Stimulated activated CD4-positive, alpha-beta T cell treated with anti-CD3 and anti-CD28 coated beads, Interleukin-1b, Interleukin-23, amount 100 ng/mL, for 24 hours (primary cell): Measurements from ENCODE around the gene FHL2.

Experiments
- DNase-seq, 4 experiments: peaks; one replicate each; pipeline ENCODE4 v3.0.0-alpha.2; 2020; ENCODE audit warnings: low read depth in 4 of 4, low spot score in 1 of 4

FHL2 gene

DNA sequence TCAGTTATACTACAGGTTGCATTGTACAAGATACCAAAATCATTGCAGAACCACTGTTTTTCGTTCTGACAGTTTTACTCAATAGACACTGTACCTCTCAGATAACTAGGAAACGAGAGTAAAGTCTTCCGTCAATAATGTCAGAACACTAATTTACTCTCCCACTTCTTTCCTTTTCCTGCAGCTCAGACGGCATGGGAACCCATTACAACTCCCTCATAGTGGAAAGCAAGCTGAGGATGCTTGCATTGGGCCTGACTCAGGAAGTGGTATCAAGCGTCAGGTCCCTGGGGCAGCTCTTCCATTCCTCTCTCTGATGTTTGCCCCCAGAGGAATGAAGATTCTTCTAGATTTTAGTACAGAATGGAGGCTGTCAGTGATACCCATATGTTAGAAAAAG is 23.9 kb upstream of the FHL2 start:
- no peak for DNase-seq

- no peak for DNase-seq
These were observed 22.2 kb upstream of the FHL2 start for GRCh38 chr2:105421053-105421452.

DNA sequence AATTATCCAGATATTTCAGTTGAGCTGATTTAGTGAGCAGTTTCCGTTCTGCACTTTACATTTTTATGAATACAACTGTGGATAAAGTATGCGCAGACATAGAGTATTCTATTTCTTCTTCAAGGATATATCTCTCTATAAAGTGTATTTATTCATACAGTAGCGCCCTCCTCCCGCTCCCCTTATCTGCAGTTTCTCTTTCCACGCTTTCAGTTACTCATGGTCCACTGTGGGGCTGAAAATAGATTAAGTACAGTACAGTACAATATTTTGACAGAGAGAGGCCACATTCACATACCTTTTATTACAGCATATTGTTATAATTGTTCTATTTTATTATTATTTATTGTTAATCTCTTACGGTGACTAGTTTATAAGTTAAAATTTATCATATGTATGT is 19.7 kb upstream of the FHL2 start:
- no peak for DNase-seq

DNA sequence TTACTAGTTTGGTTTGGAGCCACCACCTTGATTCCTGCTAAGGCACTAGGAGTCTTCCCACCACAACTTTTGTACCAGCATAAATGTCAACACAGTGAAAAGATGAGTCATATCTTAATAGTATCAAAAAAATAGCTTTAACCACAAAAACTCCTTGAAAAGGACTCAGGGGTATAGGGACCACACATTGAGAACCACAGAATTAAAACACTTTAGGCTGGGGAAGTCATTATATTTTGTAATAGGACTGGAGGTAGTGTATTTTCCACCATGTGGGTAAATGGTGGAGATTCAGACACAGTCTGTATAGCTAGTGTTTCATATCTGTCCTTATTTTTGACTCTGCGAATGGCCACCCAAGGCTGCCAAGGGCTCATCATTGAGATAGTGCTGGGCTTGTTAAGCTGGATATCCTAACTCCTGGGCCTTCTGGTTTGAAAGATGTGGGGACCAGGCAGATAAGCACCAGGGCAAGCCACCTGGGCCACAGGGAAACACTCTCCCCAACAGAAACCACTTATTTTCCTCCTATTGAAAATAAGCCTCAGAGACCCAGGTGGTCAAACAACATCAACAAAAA is 19.1 kb upstream of the FHL2 start:
- DNase-seq = no peak

DNA sequence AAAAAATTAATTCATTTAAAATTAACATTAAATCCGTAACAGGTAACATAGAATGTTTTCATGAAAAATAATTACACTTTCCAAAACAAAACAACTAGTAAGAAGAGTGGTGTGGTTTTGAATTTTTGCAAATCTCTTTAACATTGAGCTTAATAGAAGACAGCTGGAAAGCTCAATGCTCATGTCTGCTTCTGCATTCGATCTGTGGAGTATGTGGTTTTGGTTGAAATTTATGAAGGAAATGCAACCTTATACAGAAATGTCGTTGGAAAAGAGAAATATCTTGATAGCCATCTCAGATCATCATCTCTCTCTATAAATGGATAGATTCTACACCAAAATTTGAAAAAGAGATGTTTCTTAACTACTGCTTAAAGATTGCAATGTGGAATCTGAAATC is 17.3 kb upstream of the FHL2 start:
- DNase-seq = no peak

GRCh38 chr2:105415007-105415406 is 16.2 kb upstream of the FHL2 start:
- no peak for DNase-seq

- DNase-seq = no peak
These were observed 14.4 kb upstream of the FHL2 start for GRCh38 chr2:105413206-105413605.

GRCh38 chr2:105412584-105412983 is 13.7 kb upstream of the FHL2 start:
- DNase-seq = no peak

DNA sequence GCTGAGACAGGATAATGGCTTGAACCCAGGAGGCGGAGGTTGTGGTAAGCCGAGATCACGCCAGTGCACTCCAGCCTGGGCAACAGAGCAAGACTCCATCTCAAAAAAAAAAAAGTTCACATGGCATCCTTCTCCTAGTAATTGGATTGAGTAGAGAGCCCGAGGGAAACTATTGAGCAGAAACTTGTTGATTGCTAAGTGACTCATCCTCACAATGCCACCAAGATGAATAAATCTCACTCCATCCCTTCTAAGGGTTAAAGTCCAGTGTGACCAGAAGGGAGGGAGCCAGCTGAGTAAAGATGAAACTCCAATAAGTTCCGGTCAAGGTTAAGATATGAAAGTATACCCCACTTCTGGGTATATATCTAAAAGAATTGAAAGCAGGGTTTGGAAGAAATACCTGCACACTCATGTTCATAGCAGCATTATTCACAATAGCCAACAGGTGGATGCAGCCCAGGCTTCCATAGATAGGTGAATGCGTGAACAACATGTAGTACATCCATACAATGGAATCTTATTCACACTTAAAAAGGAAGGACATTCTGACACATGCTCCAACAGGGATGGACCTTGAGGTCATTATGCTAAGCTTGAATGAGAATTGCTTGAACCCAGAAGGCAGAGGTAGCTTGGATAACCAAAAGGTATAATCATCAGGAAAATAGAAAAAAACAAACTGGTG is 13.0 kb upstream of the FHL2 start:
- no peak for DNase-seq

DNA sequence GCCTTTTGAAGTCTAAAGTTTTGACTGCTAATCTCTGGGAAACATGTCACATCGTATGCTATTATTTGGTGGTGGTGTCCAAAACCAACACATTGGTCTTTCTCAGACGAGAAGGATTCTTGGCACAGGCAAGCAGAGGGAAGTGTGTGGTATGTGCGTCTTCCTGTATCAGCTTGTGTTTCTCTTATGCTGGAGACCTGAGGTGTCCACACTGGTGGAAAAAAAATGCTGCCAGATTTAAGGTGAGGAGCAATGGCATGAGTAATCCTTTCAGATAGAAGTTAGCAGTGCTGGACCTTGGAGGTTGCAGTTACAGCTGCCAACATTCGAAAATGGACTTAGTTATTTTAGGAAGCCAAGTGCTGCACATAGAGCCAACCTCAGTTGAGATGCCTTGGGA is 11.7 kb upstream of the FHL2 start:
- no peak for DNase-seq

GRCh38 chr2:105409717-105410116 is 10.9 kb upstream of the FHL2 start:
- no peak for DNase-seq

GRCh38 chr2:105407946-105408743 is 9.3 kb upstream of the FHL2 start:
- no peak for DNase-seq

GRCh38 chr2:105406221-105406620 is 7.4 kb upstream of the FHL2 start:
- DNase-seq = no peak

DNA sequence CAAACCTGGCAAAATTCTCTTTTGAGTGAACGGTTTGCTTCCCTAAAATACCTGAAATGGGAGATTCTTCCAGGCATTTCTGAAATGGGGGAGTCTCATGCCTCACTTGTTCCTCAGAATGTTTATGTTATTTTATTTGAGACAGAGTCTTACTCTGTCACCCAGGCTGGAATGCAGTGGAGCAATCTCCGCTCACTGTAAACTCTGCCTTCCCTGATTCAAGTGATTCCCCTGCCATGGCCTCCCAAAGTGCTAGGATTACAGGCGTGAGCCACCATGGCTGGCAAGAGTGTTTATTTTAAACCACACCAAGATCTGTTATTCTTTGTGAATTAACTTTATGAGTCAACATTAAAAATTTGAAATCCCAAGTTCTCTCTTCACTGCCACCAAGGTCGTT is 6.4 kb upstream of the FHL2 start:
- DNase-seq = no peak

GRCh38 chr2:105404736-105405135 is 5.9 kb upstream of the FHL2 start:
- DNase-seq = no peak

DNA sequence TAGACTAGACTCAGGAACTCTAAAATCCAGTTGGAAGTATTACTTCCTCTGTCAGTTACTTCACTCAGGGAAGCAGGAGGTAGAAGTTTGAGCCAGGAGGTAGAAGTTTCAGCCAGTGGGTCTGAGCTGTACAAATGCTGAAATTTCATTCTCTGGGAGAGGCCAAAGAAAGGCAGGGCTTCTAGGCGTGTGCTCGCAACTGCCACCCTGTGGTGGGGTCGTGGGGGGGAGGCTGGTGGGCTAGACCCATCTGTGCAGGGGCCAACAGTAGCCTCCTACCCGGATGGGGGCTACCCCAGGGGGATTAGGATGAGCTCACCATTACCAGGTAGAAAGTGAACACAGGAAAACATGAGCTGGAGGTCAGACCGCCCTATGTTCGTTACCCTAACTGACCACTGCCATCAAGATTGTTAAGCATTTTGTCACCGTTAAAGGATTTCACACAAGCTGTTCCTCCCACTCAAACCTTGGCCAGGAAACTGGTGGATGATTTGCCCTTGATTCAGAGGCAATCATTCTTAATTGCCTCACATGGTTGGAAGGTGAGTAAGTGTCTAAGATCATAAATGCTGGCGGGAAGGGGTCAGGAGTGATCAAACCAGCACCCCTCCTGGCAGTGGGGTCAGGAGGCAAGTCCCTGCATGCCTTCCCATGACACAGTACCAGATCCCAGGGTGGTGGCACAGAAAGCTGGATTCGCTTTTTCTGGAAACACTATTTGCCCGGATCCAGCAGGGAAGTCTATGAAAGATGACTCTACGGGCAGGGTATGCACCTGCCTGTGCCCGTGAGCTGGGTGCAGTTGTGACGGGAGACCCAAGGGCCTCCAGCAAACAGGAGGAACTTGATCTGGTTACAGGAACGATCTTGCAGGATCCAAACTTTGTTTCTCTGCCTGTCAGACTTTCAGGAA is 5.2 kb upstream of the FHL2 start:
- no peak for DNase-seq

GRCh38 chr2:105403241-105403782 is 4.5 kb upstream of the FHL2 start:
- DNase-seq = no peak

GRCh38 chr2:105402809-105403208 is 4.0 kb upstream of the FHL2 start:
- DNase-seq = no peak

GRCh38 chr2:105401867-105402266 is 3.0 kb upstream of the FHL2 start:
- no peak for DNase-seq

DNA sequence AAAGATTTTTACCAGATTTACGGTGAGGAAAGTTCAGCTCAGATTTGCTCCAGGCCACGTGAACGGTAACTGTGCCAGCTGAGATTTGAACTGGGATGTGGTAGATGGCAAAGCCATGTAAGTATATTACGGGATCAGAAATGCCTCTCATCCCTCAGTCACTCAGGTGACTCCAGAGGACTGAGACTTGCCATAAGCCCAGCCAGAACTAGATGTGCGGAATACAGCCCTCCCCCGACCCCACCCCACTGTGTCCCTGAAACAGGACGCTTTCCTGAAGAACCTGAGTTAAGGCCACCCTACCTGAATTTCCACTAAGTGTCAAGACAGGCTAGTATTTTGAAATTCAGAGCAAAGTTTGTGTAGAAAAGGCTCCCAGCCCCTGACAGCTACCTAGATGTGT is 1.3 kb upstream of the FHL2 start:
- DNase-seq = no peak

DNA sequence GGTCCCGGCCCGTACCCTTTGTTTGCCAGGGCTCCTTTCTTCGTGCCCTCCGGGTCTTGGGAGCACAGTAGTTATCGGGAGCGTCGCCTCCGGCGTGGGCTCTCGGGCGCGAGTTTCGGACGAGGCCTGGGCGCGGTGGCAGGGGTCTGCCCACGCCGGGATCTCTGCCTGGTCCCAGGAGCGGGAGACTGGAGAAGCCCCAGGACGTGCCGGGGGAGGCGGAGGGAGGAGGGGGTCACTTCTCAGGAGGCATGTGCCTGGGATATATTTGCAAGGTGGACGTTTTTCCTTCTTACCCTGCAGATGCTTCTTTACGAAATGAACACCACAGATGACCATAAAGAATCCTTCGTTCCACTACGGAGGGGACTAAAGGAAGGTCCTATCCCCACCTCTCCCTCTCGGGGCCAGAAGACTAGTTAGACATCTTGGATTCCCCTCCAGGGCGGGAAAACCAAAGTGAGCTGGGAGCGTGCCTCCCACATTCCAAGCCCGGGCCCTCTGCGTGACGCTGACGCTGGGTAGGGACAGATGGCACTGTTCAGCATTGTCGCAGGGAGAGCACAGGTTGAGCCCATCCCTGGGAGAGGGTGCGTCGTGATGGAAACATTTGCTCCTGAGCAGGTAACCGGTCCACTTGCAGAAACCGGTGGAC is 483 bp upstream of the FHL2 start:
- DNase-seq = no peak
